ENCODE measurements around the gene MICAL3. TPM values are rescaled to one million over a fixed set of nuclear protein-coding genes. Genes with fewer than 3 reads are reported as not detected.
"Not testable (repeated sequence)": the region's sequence is repeated elsewhere in the genome, so short reads cannot be mapped to it uniquely, and the experiment has no call there.

The MICAL3 gene
- total and polyA plus RNA-seq, 9 donors, result 17.5 to 106 (median 81.3) TPM

DNA sequence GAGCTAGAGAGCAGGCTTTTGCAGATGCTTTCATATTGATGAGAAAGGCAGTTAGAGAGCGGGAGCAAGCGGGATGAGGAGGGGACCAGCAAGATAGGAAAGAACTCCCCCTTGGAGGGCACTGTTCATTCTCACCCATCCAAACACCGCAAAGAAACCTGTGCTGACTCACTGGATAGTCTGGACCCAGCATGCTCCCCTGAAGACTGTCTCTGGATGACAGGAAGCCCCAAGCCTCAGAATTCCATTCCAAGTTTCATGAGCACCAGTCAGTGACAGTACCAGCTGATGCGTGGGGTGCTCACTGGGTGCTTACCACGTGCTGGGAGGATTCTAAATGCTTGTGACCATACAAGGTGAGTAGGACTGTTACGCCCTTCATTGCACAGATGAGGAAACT, 34.2 kb downstream of the MICAL3 start:
- Histone ChIP-seq H3K9me3 (no peaks in the 10 kb centered on the region), H3K27me3 (no peaks in the 10 kb centered on the region), H3K27ac (no peak overlapping the region), H3K36me3 (no peaks in the 10 kb centered on the region), H3K4me1 (ENCODE audit: insufficient read depth) (peaks cover 4% of the 10 kb centered on the region), H3K4me3 (no peak overlapping the region)
- intact Hi-C loops (cut with DNase I), result loop anchor here in 1 of 4 donors (10.0 kb wide), 1 partner anchor 85 kb away; the partner anchor contains the start of gene PEX26
- DNase-seq, result no peak
- 80 to 81% (median 80%) methylated on average over 6 of the region's 6 CpGs for WGBS, 3 donors
- TF ChIP-seq POLR2A (IDR thresholded peaks at IDR 0.05) (no peak), EP300 (IDR thresholded peaks at IDR 0.05) (no peak)
- TF ChIP-seq, protein P1, sequence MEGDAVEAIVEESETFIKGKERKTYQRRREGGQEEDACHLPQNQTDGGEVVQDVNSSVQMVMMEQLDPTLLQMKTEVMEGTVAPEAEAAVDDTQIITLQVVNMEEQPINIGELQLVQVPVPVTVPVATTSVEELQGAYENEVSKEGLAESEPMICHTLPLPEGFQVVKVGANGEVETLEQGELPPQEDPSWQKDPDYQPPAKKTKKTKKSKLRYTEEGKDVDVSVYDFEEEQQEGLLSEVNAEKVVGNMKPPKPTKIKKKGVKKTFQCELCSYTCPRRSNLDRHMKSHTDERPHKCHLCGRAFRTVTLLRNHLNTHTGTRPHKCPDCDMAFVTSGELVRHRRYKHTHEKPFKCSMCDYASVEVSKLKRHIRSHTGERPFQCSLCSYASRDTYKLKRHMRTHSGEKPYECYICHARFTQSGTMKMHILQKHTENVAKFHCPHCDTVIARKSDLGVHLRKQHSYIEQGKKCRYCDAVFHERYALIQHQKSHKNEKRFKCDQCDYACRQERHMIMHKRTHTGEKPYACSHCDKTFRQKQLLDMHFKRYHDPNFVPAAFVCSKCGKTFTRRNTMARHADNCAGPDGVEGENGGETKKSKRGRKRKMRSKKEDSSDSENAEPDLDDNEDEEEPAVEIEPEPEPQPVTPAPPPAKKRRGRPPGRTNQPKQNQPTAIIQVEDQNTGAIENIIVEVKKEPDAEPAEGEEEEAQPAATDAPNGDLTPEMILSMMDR (IDR thresholded peaks at IDR 0.05), result no peak

DNA sequence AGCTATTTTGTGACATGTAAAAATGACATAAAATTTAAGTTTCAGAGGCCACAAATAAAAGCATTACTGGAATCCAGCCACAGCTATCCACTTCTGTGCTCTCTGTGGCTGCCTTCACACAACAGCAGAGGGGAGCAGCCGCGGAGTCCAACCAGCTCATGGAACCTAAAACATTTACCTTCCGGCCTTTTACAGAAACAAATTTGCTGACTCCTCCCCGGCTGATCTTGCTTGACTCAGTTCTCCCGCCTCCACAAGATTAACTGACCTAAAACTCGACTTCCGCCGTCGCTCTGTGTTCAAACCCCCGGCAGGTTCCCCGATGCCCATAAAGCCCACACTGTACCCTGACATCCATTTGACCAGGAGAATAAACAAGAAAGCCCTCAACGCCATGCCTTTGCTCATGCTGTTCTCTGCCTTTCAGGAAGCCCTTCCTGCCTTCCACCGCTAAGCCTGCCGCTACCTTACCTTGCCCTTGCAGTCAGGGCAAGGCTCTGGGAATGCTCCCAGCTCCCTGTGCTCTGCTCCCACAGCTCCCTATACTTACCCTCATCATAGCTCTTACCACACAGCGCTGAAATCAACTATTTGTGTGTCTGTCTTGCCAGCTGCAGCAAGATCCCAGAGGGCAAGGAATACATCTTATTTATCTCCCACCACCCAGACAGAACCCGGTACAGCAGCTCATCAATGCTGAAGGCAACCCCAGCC, 35.4 kb downstream of the MICAL3 start:
- WGBS, 3 donors, result 35 to 75% (median 41%) methylated on average over 16 of the region's 16 CpGs
- no peaks in the 10 kb centered on the region for H3K36me3 ChIP-seq
- TF ChIP-seq, protein P1 (IDR thresholded peaks at IDR 0.05), result no peak
- TF ChIP-seq POLR2A (IDR thresholded peaks at IDR 0.05), result no peak
- TF ChIP-seq EP300 (IDR thresholded peaks at IDR 0.05), result no peak
- H3K4me1 ChIP-seq (ENCODE audit: insufficient read depth), result no peaks in the 10 kb centered on the region
- intact Hi-C loops (cut with DNase I), result no loop called here
- no peak for DNase-seq
- no peaks in the 10 kb centered on the region for H3K27me3 ChIP-seq
- peak overlapping the region in 1 of 2 donors; percentile 29 for H3K27ac ChIP-seq
- no peak overlapping the region for H3K4me3 ChIP-seq
- H3K9me3 ChIP-seq, result no peaks in the 10 kb centered on the region

DNA sequence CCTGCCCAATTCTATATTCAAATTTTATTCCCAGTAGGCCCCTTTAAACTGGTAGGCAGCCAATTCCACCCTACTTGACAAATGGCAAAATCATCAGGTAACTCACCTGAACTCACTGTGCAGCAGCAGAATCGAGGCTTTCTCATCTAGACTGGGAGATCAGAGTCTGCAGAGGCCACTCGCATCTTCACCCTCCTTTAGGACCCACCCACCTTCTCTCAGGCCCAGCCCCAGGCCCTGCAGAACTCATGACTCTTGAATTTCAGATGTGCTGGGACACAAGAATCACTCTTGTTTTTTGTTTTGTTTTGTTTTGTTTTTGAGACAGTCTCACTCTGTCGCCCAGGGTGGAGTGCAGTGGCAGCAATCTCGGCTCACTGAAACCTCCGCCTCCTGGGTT, 38.8 kb downstream of the MICAL3 start:
- DNase-seq, result no peak
- no peaks in the 10 kb centered on the region for H3K27me3 ChIP-seq
- TF ChIP-seq EP300 (IDR thresholded peaks at IDR 0.05), result no peak
- TF ChIP-seq, protein P1 (IDR thresholded peaks at IDR 0.05), result no peak
- TF ChIP-seq POLR2A (IDR thresholded peaks at IDR 0.05), result no peak
- peaks cover 3% of the 10 kb centered on the region for H3K4me1 ChIP-seq (ENCODE audit: insufficient read depth)
- H3K9me3 ChIP-seq, result no peaks in the 10 kb centered on the region
- intact Hi-C loops (cut with DNase I), result no loop called here
- 86 to 91% (median 87%) methylated on average over 5 of the region's 5 CpGs for WGBS, 3 donors
- no peaks in the 10 kb centered on the region for H3K36me3 ChIP-seq
- H3K4me3 ChIP-seq, result no peak overlapping the region
- no peak overlapping the region for H3K27ac ChIP-seq

DNA sequence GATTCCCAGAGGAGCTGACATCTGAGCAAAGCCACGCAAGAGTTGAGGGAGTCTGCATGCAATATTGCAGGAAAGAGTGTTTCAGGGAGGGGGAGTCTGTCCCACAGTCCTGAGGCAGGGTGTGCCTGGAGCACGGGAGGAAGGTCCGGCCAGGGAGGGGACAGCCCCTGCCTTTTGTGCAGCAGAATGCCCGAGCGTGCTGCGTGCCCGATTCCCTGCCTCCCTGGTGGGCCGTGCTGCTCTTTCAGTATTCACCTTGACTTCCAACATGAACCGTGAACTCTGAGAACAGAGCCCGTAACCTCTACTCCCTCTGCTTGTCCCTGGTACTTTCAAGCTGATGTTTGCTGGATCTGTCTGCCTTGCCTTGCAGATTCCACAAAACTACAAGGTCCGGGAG, 39.3 kb downstream of the MICAL3 start:
- H3K4me3 ChIP-seq; H3K4me1 ChIP-seq (ENCODE audit: insufficient read depth); H3K36me3 ChIP-seq; H3K27me3 ChIP-seq; H3K9me3 ChIP-seq; DNase-seq; intact Hi-C loops (cut with DNase I); H3K27ac ChIP-seq: not testable (repeated sequence)
- WGBS, 3 donors, result 66 to 70% (median 69%) methylated on average over 11 of the region's 11 CpGs

DNA sequence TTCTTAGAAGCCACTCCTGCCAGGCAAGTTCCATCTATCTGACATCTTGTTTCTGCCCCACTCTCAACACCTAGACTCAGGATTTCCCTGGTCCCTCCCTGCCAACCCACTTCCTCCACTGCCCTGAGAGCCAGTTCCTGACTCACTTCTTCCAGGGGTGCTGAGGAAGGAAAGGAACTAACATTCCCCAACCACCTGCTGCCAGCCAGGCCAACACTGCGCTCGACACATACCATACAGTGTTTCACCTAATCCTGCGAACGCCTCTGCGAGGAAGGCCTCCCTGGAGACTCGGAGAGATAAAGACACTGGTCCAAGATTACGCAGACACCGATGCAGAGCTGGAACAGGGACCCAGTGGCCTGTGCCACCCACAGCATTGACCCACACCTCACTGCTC, 40.2 kb downstream of the MICAL3 start:
- intact Hi-C loops (cut with DNase I), result no loop called here
- no peaks in the 10 kb centered on the region for H3K36me3 ChIP-seq
- no peaks in the 10 kb centered on the region for H3K9me3 ChIP-seq
- DNase-seq, result no peak
- peaks cover 10% of the 10 kb centered on the region for H3K4me1 ChIP-seq (ENCODE audit: insufficient read depth)
- H3K4me3 ChIP-seq, result no peak overlapping the region
- H3K27me3 ChIP-seq, result no peaks in the 10 kb centered on the region
- 85 to 95% (median 94%) methylated on average over 8 of the region's 8 CpGs for WGBS, 3 donors
- TF ChIP-seq EP300 (IDR thresholded peaks at IDR 0.05) (no peak), POLR2A (IDR thresholded peaks at IDR 0.05) (no peak)
- H3K27ac ChIP-seq, result no peak overlapping the region
